Astrocyte of the cerebellum (primary cell): ENCODE results near the gene TOP2A.

Source experiments
- DNase-seq: peaks from one replicate; pipeline ENCODE4 v3.0.0-alpha.2; 2011; ENCODE audit warnings: low read depth
- H3K4me3 ChIP-seq: 2 replicates; pipeline ENCODE4 v1.5.1; 2011; ENCODE audit warnings: mild to moderate bottlenecking, low read depth, low read length, moderate library complexity
- CTCF ChIP-seq: IDR thresholded peaks from 2 replicates; pipeline ENCODE4 v1.5.1; 2012; ENCODE audit warnings: low read length, low read depth, moderate library complexity, mild to moderate bottlenecking; ENCODE audit errors: missing control alignments
- in situ Hi-C: cut with HindIII; loops from 2 replicates; pipeline ENCODE4 v1.10.0; 2017; ENCODE audit warnings: low sequenced_read_pairs

The TOP2A gene

GRCh38 chr17:40442392-40443195 is 24.9 kb upstream of the TOP2A start:
- peak overlapping the region; percentile 63 for H3K4me3 ChIP-seq
- TF ChIP-seq CTCF = no peak
- no peak for DNase-seq
- in situ Hi-C loops = no loop called here

GRCh38 chr17:40440166-40440565 is 22.5 kb upstream of the TOP2A start:
- no peak overlapping the region for H3K4me3 ChIP-seq
- in situ Hi-C loops = no loop called here

GRCh38 chr17:40437095-40437732 is 19.5 kb upstream of the TOP2A start:
- in situ Hi-C loops = loop anchor here (5.0 kb wide), 1 partner anchor 95 kb away; no protein-coding TSS in a partner anchor

More at GRCh38 chr17:40440166-40440565, 22.5 kb upstream of the TOP2A start:
- no peak for DNase-seq
- TF ChIP-seq CTCF = no peak

GRCh38 chr17:40436636-40437035 is 18.9 kb upstream of the TOP2A start:
- in situ Hi-C loops = loop anchor here (5.0 kb wide), 1 partner anchor 96 kb away; no protein-coding TSS in a partner anchor
- DNase-seq = no peak
- no peak for TF ChIP-seq CTCF
- no peak overlapping the region for H3K4me3 ChIP-seq

More at GRCh38 chr17:40437095-40437732, 19.5 kb upstream of the TOP2A start:
- H3K4me3 ChIP-seq = no peak overlapping the region
- no peak for DNase-seq
- no peak for TF ChIP-seq CTCF

- H3K4me3 ChIP-seq = no peak overlapping the region
- no peak for DNase-seq
- peak; percentile 60 for TF ChIP-seq CTCF
- in situ Hi-C loops = no loop called here
Observed at GRCh38 chr17:40433551-40434415, 16.1 kb upstream of the TOP2A start.
